AG04450 (cell line): ENCODE measurements around the gene BRI3. TPM values are rescaled to one million over a fixed set of nuclear protein-coding genes. Genes with fewer than 3 reads are reported as not detected.

ENCODE experiments used
- CTCF ChIA-PET: fragments of 300-600, 350-600 bp; formaldehyde crosslinking; extraction: SDS; loops from one replicate; lab custom pipeline; 2022; ENCODE audit warnings: antibody characterized with exemption, inconsistent platforms; lab: Charles Lee
- POLR2A ChIA-PET: fragments of 350-600 bp; formaldehyde crosslinking; extraction: SDS; loops from one replicate; lab custom pipeline; 2021; ENCODE audit warnings: antibody characterized with exemption, inconsistent platforms; lab: Yijun Ruan, JAX
- DNase-seq: peaks from one replicate; pipeline ENCODE4 v3.0.0-alpha.2; 2011; ENCODE audit warnings: low read depth, low spot score
- H3K27ac ChIP-seq: one replicate; pipeline ENCODE4 v1.5.1; 2012; ENCODE audit warnings: low read depth, low read length, control low read depth
- H3K27me3 ChIP-seq: one replicate; pipeline ENCODE4 v1.6.0; 2012; ENCODE audit warnings: low read length; ENCODE audit not compliant: control insufficient read depth, insufficient read depth
- H3K4me3 ChIP-seq: 2 replicates; pipeline ENCODE4 v1.5.1; 2011; ENCODE audit warnings: mild to moderate bottlenecking, low read depth, low read length, control low read depth
- H3K9me3 ChIP-seq: 2 replicates; pipeline ENCODE4 v1.5.1; 2012; ENCODE audit warnings: low read length; ENCODE audit not compliant: control insufficient read depth, insufficient read depth
- CTCF ChIP-seq: IDR thresholded peaks from 2 replicates; pipeline ENCODE4 v1.5.1; 2011; ENCODE audit warnings: low read depth, low read length, control low read depth, inconsistent platforms
- polyA plus RNA-seq: library from polyadenylated mRNA; depleted of rRNA; stranded (reverse); fragments of >200 nt; gene quantifications from 2 replicates; pipeline ENCODE4 v1.2.3, GENCODE V29; 2011

The BRI3 gene
- polyA plus RNA-seq, 1 experiment: 91.9 TPM

DNA sequence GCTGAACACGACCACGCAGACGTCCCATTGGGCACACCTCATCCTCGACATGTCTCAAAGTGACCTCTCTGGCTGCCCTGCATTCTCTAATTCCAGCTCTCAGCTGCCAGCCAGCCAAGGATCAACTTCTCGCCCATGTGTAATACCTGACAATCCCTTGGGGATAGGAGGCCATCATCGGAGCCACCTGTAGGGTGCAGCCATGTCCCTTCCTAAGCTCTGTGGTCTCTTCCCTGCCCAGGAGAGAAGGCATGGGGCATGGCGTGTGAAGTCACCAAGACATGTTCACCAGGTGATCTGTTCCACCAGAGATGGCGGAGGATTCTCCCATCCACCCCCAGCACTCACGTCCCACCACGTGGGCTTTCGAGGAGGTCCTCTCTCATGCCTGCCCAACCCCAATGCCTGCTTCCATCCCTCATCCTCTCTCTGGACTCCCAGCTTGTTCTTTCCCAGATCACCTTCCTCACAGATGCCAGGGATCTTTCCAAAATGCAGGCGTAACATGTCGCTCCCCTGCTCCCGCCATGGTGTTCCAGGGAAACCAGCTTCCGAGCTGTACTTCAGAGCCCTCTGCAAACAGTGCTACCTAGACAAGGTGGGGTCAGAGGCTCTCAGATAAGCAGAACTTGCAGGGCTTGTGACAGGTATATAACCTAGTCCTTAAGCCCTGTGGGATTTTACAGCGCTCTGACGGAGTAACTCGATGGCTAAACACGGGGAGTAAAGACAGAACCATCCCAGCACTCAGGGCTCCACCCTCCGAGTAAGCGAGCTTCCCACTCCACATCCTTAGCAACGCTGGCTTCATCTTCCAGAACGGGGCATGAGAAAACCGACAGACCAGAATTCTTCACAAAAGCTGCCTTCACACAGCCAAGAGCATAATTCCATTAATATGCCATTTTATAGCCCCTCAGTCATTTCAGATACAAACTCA is 41.1 kb downstream of the BRI3 start:
- Histone ChIP-seq H3K9me3 (no peaks in the 10 kb centered on the region; the same call in 1 of the 2 replicates), H3K27ac (no peak overlapping the region), H3K27me3 (no peaks in the 10 kb centered on the region), H3K4me3 (no peak overlapping the region)
- ChIA-PET POLR2A (interaction anchor here (0.7 kb wide), 1 partner anchor 38 kb away, joined by 3 read pairs; no protein-coding TSS in a partner anchor), CTCF (interaction anchor here (0.6 to 1.4 kb wide), 2 partner anchors 95 to 519 kb away, joined by 3 read pairs; no protein-coding TSS in a partner anchor)
- no peak for TF ChIP-seq CTCF
- no peak for DNase-seq

DNA sequence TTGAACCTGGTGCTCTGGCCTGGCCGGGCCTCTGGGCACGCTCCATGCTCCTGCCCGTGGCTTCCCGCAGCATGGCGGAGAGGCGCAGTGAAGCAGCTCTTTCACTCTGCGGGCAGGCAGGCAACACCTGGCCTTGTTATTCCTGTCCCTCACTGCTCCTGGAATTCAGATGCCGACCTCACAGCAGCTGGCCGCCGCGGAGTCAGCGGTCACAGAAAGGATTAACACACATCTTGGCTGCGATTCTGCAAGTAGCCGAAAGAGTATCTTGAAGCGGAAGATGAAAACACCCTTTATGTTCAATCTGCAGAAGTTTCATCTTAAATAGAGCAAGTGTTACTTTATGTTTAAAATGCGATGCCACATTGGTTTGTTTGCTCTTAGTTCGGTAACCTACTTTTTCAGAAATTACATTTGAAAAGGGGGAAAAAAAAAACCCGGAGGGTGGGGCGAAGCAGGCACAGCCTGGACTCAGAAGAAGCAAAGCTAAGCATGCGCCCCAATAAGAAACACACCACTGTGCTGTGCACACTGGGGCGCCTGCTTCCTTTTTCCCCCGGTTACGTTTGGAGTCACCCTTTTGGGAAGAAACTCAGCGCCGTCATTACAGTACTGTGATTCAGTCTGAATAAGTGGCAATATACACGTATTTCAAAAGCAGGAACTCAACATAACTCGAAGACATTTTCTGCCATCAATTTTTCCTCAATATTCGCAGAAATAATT is 42.3 kb downstream of the BRI3 start:
- Histone ChIP-seq H3K9me3 (no peaks in the 10 kb centered on the region; the same call in 1 of the 2 replicates), H3K27me3 (no peaks in the 10 kb centered on the region), H3K4me3 (peak overlapping the region; percentile 27), H3K27ac (no peak overlapping the region)
- POLR2A ChIA-PET: interaction anchor here (0.6 kb wide), 1 partner anchor 22 kb away, joined by 3 read pairs; no protein-coding TSS in a partner anchor
- no peak for TF ChIP-seq CTCF
- DNase-seq: no peak
- CTCF ChIA-PET: interaction anchor here (0.6 to 1.4 kb wide), 3 partner anchors 38 to 517 kb away, joined by 3 read pairs; no protein-coding TSS in a partner anchor

DNA sequence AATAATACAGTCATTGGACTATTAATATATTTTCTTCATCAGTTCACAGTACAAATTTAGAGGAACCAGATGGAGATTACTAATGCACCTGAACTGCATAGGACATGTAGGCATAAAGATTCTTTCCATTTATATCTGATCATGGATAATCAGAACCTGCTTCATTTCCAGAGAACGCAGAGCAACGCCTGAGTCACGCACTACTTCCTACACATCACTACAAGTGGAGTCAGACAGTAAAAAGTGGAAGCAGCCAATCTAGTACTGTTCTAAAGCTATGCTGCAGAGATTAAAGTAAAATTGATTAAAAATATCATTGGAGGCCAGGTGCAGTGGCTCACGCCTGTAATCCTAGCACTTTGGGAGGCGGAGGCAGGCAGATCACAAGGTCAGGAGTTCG is 43.3 kb downstream of the BRI3 start:
- TF ChIP-seq CTCF: no peak
- ChIA-PET CTCF (interaction anchor here (1.2 kb wide), 1 partner anchor 420 kb away, joined by 3 read pairs; no protein-coding TSS in a partner anchor), POLR2A (no interaction called here)
- DNase-seq: no peak
- Histone ChIP-seq H3K27ac (no peak overlapping the region), H3K4me3 (no peak overlapping the region), H3K27me3 (no peaks in the 10 kb centered on the region), H3K9me3 (no peaks in the 10 kb centered on the region; the same call in 1 of the 2 replicates)

- ChIA-PET POLR2A (no interaction called here), CTCF (interaction anchor here (1.0 to 1.6 kb wide), 2 partner anchors 11 to 513 kb away, joined by 3 read pairs; no protein-coding TSS in a partner anchor)
- DNase-seq: no peak
- H3K4me3 ChIP-seq: no peak overlapping the region
- no peaks in the 10 kb centered on the region for H3K9me3 ChIP-seq
- TF ChIP-seq CTCF: no peak
- H3K27ac ChIP-seq: peak overlapping the region; percentile 41
- no peaks in the 10 kb centered on the region for H3K27me3 ChIP-seq
Measured at GRCh38 chr7:98329100-98329790, 47.8 kb downstream of the BRI3 start.
